B cell (primary cell): ENCODE measurements around the gene APPBP2. TPM values are rescaled to one million over a fixed set of nuclear protein-coding genes. Genes with fewer than 3 reads are reported as not detected.

Source experiments
- ATAC-seq: fragments of 200-7000 bp; cut with Tn5 transposase; one replicate; pipeline ENCODE4 v1.10.0; 2021; ENCODE audit warnings: low read depth, mild to moderate bottlenecking, moderate number of reproducible peaks, moderate library complexity
- CTCF ChIA-PET: fragments of 350-600 bp; sonication (Branson Sonifier 250); formaldehyde crosslinking; loops from one replicate; lab custom pipeline; 2021; ENCODE audit warnings: antibody characterized with exemption, inconsistent platforms; lab: Charles Lee
- POLR2A ChIA-PET: fragments of 350-600 bp; sonication (Branson Sonifier 250); formaldehyde crosslinking; loops from one replicate; lab custom pipeline; 2021; ENCODE audit warnings: antibody characterized with exemption; lab: Charles Lee
- DNase-seq: peaks from one replicate; pipeline ENCODE4 v3.0.0; 2013
- H2AFZ ChIP-seq: 2 replicates; pipeline ENCODE4 v1.6.1; 2012; ENCODE audit warnings: mild to moderate bottlenecking, low read depth, low read length; ENCODE audit not compliant: insufficient read depth, poor library complexity, severe bottlenecking
- H3K27ac ChIP-seq, 2 donors: 1 replicate in 1 of 2; 2 replicates in 1 of 2; pipeline ENCODE4 v1.5.1; 2012 to 2013; ENCODE audit warnings: low read length in 2 of 2, mild to moderate bottlenecking in 2 of 2, moderate library complexity in 1 of 2
- H3K27me3 ChIP-seq, 4 experiments: fragments of 200-600 bp in 1 of 4; sonication (generic) in 1 of 4; replicated peaks in 1 of 4; 1 replicate in 2 of 4; 2 replicates in 2 of 4; pipeline versions ENCODE4 v1.6.1 to v1.7.0; 2013 to 2016; ENCODE audit warnings: low read length in 3 of 4, mild to moderate bottlenecking in 2 of 4, mixed read lengths in 1 of 4, moderate library complexity in 1 of 4; ENCODE audit not compliant: insufficient read depth in 4 of 4, control insufficient read depth in 3 of 4; ENCODE audit errors: control extremely low read depth in 1 of 4
- H3K36me3 ChIP-seq, 2 experiments: replicated peaks in 1 of 2; 1 replicate in 1 of 2; 2 replicates in 1 of 2; pipeline versions ENCODE4 v1.6.1 to v1.7.1; 2013; ENCODE audit warnings: low read length in 1 of 2; ENCODE audit not compliant: insufficient read depth in 2 of 2, control insufficient read depth in 1 of 2; ENCODE audit errors: control extremely low read depth in 1 of 2, extremely low read depth in 1 of 2
- H3K4me1 ChIP-seq, 2 donors: fragments of 200-600 bp in 1 of 2; sonication (generic) in 1 of 2; 1 replicate in 1 of 2; 2 replicates in 1 of 2; pipeline versions ENCODE4 v1.5.1 to v1.6.1; 2013 to 2017; ENCODE audit warnings: low read length in 2 of 2; ENCODE audit not compliant: control insufficient read depth in 2 of 2, insufficient read depth in 2 of 2
- H3K4me2 ChIP-seq: replicated peaks from 2 replicates; pipeline ENCODE3; 2012; ENCODE audit warnings: mild to moderate bottlenecking, low read depth, low read length; ENCODE audit not compliant: poor library complexity, severe bottlenecking
- H3K4me3 ChIP-seq, 5 experiments: fragments of 200-600 bp in 1 of 5; sonication (generic) in 1 of 5; 1 replicate in 3 of 5; 2 replicates in 2 of 5; pipeline versions ENCODE4 v1.5.1 to v1.7.0; 2011 to 2016; ENCODE audit warnings: low read length in 4 of 5, mild to moderate bottlenecking in 4 of 5, low read depth in 2 of 5, control low read depth in 1 of 5, moderate library complexity in 1 of 5; ENCODE audit not compliant: insufficient read depth in 1 of 5; ENCODE audit errors: control extremely low read depth in 1 of 5, extremely low read depth in 1 of 5
- H3K79me2 ChIP-seq: fragments of 200-600 bp; sonication (generic); one replicate; pipeline ENCODE4 v1.6.0; 2016; ENCODE audit warnings: low read length; ENCODE audit not compliant: control insufficient read depth, insufficient read depth
- H3K9ac ChIP-seq: fragments of 200-600 bp; sonication (generic); 2 replicates; pipeline ENCODE4 v1.6.1; 2017; ENCODE audit warnings: mild to moderate bottlenecking, low read length, moderate library complexity
- H3K9me3 ChIP-seq, 3 donors: one replicate each; pipeline versions ENCODE4 v1.6.1 to v1.7.1; 2013; ENCODE audit warnings: low read length in 2 of 3; ENCODE audit not compliant: control insufficient read depth in 2 of 3, insufficient read depth in 1 of 3; ENCODE audit errors: control extremely low read depth in 1 of 3
- H4K20me1 ChIP-seq: 2 replicates; pipeline ENCODE4 v1.6.0; 2012; ENCODE audit warnings: mild to moderate bottlenecking, low read length; ENCODE audit not compliant: insufficient read depth, control insufficient read depth, poor library complexity, severe bottlenecking
- H3K27ac Mint-ChIP-seq: one replicate; pipeline ENCODE4 v1.8.0; 2021; ENCODE audit warnings: mixed read lengths
- H3K27me3 Mint-ChIP-seq: one replicate; pipeline ENCODE4 v1.8.0; 2021; ENCODE audit warnings: mixed read lengths
- H3K4me1 Mint-ChIP-seq: one replicate; pipeline ENCODE4 v1.8.0; 2021; ENCODE audit warnings: mixed read lengths
- H3K4me3 Mint-ChIP-seq: one replicate; pipeline ENCODE4 v1.8.0; 2021; ENCODE audit warnings: mixed read lengths
- H3K9me3 Mint-ChIP-seq: one replicate; pipeline ENCODE4 v1.8.0; 2022; ENCODE audit warnings: mixed read lengths; ENCODE audit not compliant: insufficient read depth
- CTCF ChIP-seq: fragments of 200-600 bp; IDR thresholded peaks from one replicate; pipeline ENCODE4 v1.8.0; 2022; ENCODE audit warnings: antibody characterized with exemption, mild to moderate bottlenecking
- EZH2 ChIP-seq: IDR thresholded peaks from 2 replicates; pipeline ENCODE4 v1.6.1; 2012; ENCODE audit warnings: borderline replicate concordance, low read depth, mild to moderate bottlenecking, moderate library complexity, low read length; ENCODE audit not compliant: insufficient read depth, poor library complexity, severe bottlenecking
- WGBS: methylation state at CpG from one replicate; pipeline ENCODE4 v1.1.5; 2013; ENCODE audit warnings: missing lambda C conversion rate; ENCODE audit not compliant: insufficient coverage; 5-methylcytosine and 5-hydroxymethylcytosine counted together
- intact Hi-C: fragments of 100-400 bp; cut with micrococcal nuclease; formaldehyde crosslinking; loops from one replicate; pipeline ENCODE4 v1.10.0; 2022
- polyA plus RNA-seq: library from polyadenylated mRNA; depleted of rRNA; stranded (reverse); fragments of >200 nt; gene quantifications from 2 replicates; pipeline ENCODE4 v1.2.3, GENCODE V29; 2012
- total RNA-seq, 2 donors: library from RNA; stranded (reverse); fragments of 120-200 nt in 1 of 2; gene quantifications; 1 replicate in 1 of 2; 2 replicates in 1 of 2; pipeline versions ENCODE4 v1.2.3 to v1.2.4, GENCODE V29; 2013 to 2022

APPBP2 gene
- total and polyA plus RNA-seq, 2 donors (not counting 1 experiment from before 2014, with no cell fraction given): 6.3 to 38.8 TPM

- no peaks in the 10 kb centered on the region for H3K27me3 ChIP-seq
- no peaks in the 10 kb centered on the region for H3K4me1 ChIP-seq
- no peaks in the 10 kb centered on the region for H3K4me1 Mint-ChIP-seq
- no peak overlapping the region for H3K4me3 ChIP-seq
- no CpG with 5 or more reads among the region's 1 CpG for WGBS
- H3K27ac ChIP-seq: no peak overlapping the region
- H3K36me3 ChIP-seq: no peaks in the 10 kb centered on the region
- no peaks in the 10 kb centered on the region for H3K27me3 Mint-ChIP-seq
- no peaks in the 10 kb centered on the region for H3K9me3 ChIP-seq
- no peaks in the 10 kb centered on the region for H3K79me2 ChIP-seq
- no peak for TF ChIP-seq EZH2
- TF ChIP-seq CTCF: no peak
- no peak overlapping the region for H3K9ac ChIP-seq
- H3K27ac Mint-ChIP-seq: no peak overlapping the region
- ChIA-PET CTCF (no interaction called here), POLR2A (no interaction called here)
- H3K4me3 Mint-ChIP-seq: no peak overlapping the region
- ATAC-seq (no peak), DNase-seq (no peak)
- intact Hi-C loops: no loop called here
- no peak overlapping the region for H2AFZ ChIP-seq
- H3K9me3 Mint-ChIP-seq: no peaks in the 10 kb centered on the region
- no peaks in the 10 kb centered on the region for H4K20me1 ChIP-seq
- no peak overlapping the region for H3K4me2 ChIP-seq
Measured at GRCh38 chr17:60534010-60534555, 8.0 kb upstream of the APPBP2 start.

GRCh38 chr17:60529806-60530205 lies 3.8 kb upstream of the APPBP2 start:
- ChIA-PET CTCF (no interaction called here), POLR2A (no interaction called here)

More at GRCh38 chr17:60529806-60530205, 3.8 kb upstream of the APPBP2 start:
- H3K27me3 ChIP-seq: no peaks in the 10 kb centered on the region
- no peak overlapping the region for H2AFZ ChIP-seq
- no peak overlapping the region for H3K9ac ChIP-seq
- Mint-ChIP-seq H3K27me3 (no peaks in the 10 kb centered on the region), H3K27ac (no peak overlapping the region), H3K4me3 (no peak overlapping the region), H3K4me1 (peaks cover 20% of the 10 kb centered on the region), H3K9me3 (no peaks in the 10 kb centered on the region)
- H4K20me1 ChIP-seq: no peaks in the 10 kb centered on the region
- no peak for ATAC-seq
- peaks cover 36% of the 10 kb centered on the region for H3K79me2 ChIP-seq
- no peaks in the 10 kb centered on the region for H3K9me3 ChIP-seq
- no peak for TF ChIP-seq EZH2
- no peak overlapping the region for H3K4me3 ChIP-seq
- H3K4me2 ChIP-seq: no peak overlapping the region
- peaks cover 10 to 11% of the 10 kb centered on the region in 2 donors for H3K4me1 ChIP-seq
- no peak for DNase-seq
- no peaks in the 10 kb centered on the region for H3K36me3 ChIP-seq
- 100% methylated on average over 1 of the region's 1 CpG for WGBS
- H3K27ac ChIP-seq: no peak overlapping the region
- intact Hi-C loops: no loop called here
